NT2/D1 (cell line): Measurements from ENCODE around the gene CAV3.

Experiments used
- SUZ12 ChIP-seq: IDR thresholded peaks from 2 replicates; pipeline ENCODE4 v1.6.1; 2011; ENCODE audit not compliant: insufficient read length, insufficient read depth; ENCODE audit errors: extremely low read depth
- YY1 ChIP-seq: IDR thresholded peaks from 2 replicates; pipeline ENCODE4 v1.6.1; 2011; ENCODE audit not compliant: insufficient read length, insufficient read depth
- ZNF274 ChIP-seq: IDR thresholded peaks from 2 replicates; pipeline ENCODE4 v1.6.1; 2011; ENCODE audit warnings: mild to moderate bottlenecking, low read depth, low read length

- TF ChIP-seq SUZ12 (no peak), YY1 (no peak), ZNF274 (no peak)
Observed at GRCh38 chr3:8777978-8778267, 44.3 kb downstream of the CAV3 start.
